Activated CD8-positive, alpha-beta T cell treated with anti-CD3 and anti-CD28 coated beads, Interleukin-2, amount 10 ng/mL, durations not matched to agents 7 days and 5 days (primary cell): Measurements from ENCODE around the gene TMED10. TPM values are rescaled to one million over a fixed set of nuclear protein-coding genes. Genes with fewer than 3 reads are reported as not detected.

Source experiments
- ATAC-seq: fragments of 150-1000 bp; cut with Tn5 transposase; one replicate; pipeline ENCODE4 v1.10.0; 2021; ENCODE audit warnings: moderate library complexity
- CTCF ChIA-PET: fragments of 350-600 bp; sonication (Branson Sonifier 250); formaldehyde crosslinking; loops from one replicate; lab custom pipeline; 2021; ENCODE audit warnings: antibody characterized with exemption; lab: Charles Lee
- POLR2A ChIA-PET: fragments of 350-600 bp; sonication (Branson Sonifier 250); formaldehyde crosslinking; loops from one replicate; lab custom pipeline; 2021; ENCODE audit warnings: antibody characterized with exemption; lab: Charles Lee
- DNase-seq: peaks from one replicate; pipeline ENCODE4 v3.0.0-alpha.2; 2020
- H3K27ac Mint-ChIP-seq: one replicate; pipeline ENCODE4 v1.8.0; 2021; ENCODE audit warnings: mild to moderate bottlenecking, mixed read lengths
- H3K27me3 Mint-ChIP-seq: one replicate; pipeline ENCODE4 v1.8.0; 2021; ENCODE audit warnings: low read depth, mixed read lengths
- H3K36me3 Mint-ChIP-seq: one replicate; pipeline ENCODE4 v1.8.0; 2021; ENCODE audit warnings: low read depth, mixed read lengths
- H3K4me1 Mint-ChIP-seq: one replicate; pipeline ENCODE4 v1.8.0; 2021; ENCODE audit warnings: low read depth, mixed read lengths
- H3K4me3 Mint-ChIP-seq: one replicate; pipeline ENCODE4 v1.8.0; 2021; ENCODE audit warnings: mild to moderate bottlenecking, mixed read lengths
- H3K9me3 Mint-ChIP-seq: one replicate; pipeline ENCODE4 v1.8.0; 2022; ENCODE audit warnings: mixed read lengths; ENCODE audit not compliant: insufficient read depth
- total RNA-seq, 2 experiments: library from RNA; stranded (reverse); gene quantifications; one replicate each; pipeline ENCODE4 v1.2.3, GENCODE V29; 2021

Gene TMED10
- total RNA-seq, 2 experiments from 2014 or later: 177 to 188 TPM

DNA sequence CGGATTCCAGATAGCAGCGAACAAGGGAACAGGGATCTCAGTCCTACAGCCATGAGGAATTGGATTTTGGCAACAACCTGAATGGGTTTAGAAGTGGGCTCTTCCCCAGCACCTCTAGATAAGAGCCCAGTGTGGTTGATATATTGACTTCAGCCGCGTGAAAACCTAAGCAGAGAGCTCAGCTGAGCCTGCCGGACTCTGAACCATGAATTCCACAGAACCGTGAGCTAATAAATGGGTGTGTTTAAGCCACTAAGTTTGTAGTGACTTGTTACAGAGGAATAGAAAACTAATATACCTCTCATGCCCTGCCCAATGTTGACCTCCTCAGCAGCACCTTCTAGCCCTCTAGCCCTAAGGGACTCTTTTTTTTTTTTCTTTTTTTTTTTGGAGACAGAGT lies 32.4 kb upstream of the TMED10 start:
- peaks cover 7% of the 10 kb centered on the region for H3K27me3 Mint-ChIP-seq
- H3K4me3 Mint-ChIP-seq: no peak overlapping the region

DNA sequence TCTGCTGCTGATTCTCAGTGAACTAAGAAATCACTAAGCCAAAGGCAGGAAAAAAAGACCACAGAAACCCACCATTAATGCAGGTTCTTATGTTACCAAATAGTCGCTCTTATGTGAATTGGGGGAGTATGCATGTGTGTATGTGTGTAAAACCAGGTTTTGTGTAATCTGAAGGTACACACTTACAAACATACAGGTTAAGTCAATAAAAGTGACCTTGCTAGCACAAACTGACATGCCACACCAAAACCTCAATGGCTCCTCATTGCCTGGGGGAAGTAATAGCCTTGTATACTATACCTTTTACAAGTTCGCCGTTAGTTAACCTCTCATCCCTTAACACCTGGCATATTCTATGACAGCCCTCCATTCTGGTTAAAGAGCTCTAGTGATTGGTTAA lies 29.8 kb upstream of the TMED10 start:
- H3K36me3 Mint-ChIP-seq: peaks cover 8% of the 10 kb centered on the region
- no peak overlapping the region for H3K4me3 Mint-ChIP-seq
- H3K27me3 Mint-ChIP-seq: peaks cover 5% of the 10 kb centered on the region
- peaks cover 31% of the 10 kb centered on the region for H3K4me1 Mint-ChIP-seq
- POLR2A ChIA-PET: interaction anchor here (0.6 kb wide), 1 partner anchor 76 kb away, joined by 3 read pairs; no protein-coding TSS in a partner anchor
- H3K9me3 Mint-ChIP-seq: no peaks in the 10 kb centered on the region
- CTCF ChIA-PET: interaction anchor here (0.9 to 1.2 kb wide), 2 partner anchors 27 to 88 kb away, joined by 3 read pairs; no protein-coding TSS in a partner anchor
- ATAC-seq (no peak), DNase-seq (no peak)
- peak overlapping the region; percentile 41 for H3K27ac Mint-ChIP-seq

More for the DNA sequence above, 32.4 kb upstream of the TMED10 start:
- CTCF ChIA-PET: no interaction called here
- H3K27ac Mint-ChIP-seq: no peak overlapping the region
- POLR2A ChIA-PET: no interaction called here
- no peaks in the 10 kb centered on the region for H3K9me3 Mint-ChIP-seq
- peaks cover 8% of the 10 kb centered on the region for H3K36me3 Mint-ChIP-seq
- ATAC-seq (no peak), DNase-seq (no peak)
- peaks cover 38% of the 10 kb centered on the region for H3K4me1 Mint-ChIP-seq

DNA sequence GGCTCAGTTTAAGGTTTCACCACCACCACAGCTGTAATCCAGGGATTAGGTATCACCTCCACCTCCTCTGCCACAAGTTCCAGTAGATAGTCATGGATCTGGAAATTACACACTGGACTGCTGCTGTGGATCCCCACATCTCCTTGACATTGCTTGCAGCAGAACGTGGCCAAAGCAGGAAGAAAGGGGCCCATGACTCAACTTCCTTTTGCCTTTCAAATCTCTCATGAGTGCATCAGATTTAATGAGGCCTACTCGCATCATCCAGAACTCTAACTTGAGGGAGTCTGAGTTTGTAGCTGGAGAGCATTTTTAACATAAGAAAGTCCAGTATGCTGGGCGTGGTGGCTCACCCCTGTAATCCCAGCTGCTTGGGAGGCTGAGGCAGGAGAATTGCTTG lies 29.2 kb upstream of the TMED10 start:
- Mint-ChIP-seq H3K27me3 (peaks cover 7% of the 10 kb centered on the region), H3K36me3 (peaks cover 8% of the 10 kb centered on the region), H3K4me3 (no peak overlapping the region), H3K9me3 (no peaks in the 10 kb centered on the region), H3K4me1 (peaks cover 31% of the 10 kb centered on the region), H3K27ac (peak overlapping the region; percentile 77)
- POLR2A ChIA-PET: interaction anchor here (0.6 kb wide), 1 partner anchor 76 kb away, joined by 3 read pairs; no protein-coding TSS in a partner anchor
- ATAC-seq (peak; percentile 37), DNase-seq (peak; percentile 44)
- CTCF ChIA-PET: interaction anchor here (0.7 to 1.2 kb wide), 3 partner anchors 27 to 89 kb away, joined by 3 read pairs; no protein-coding TSS in a partner anchor

DNA sequence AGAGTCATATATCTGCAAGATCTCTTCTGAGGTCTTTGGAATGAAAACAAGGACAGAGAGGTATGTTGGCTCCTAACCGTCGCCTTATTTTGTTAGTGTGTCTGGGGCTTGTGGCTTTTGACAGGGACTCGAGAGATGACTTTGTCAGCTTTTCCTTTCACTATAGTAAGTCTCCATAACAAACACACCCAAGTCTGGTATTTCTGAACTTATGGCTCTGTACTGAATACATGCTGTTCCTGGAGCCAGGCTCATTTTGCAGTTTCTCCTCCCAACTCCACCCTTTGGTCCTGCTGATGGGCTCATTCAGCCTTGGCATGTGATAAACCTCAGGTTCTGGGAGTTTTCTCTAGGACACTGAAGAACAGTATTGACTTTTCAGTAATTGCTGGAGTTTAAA lies 27.7 kb upstream of the TMED10 start:
- DNase-seq: no peak
- Mint-ChIP-seq H3K4me3 (no peak overlapping the region), H3K36me3 (peaks cover 8% of the 10 kb centered on the region), H3K27me3 (peaks cover 11% of the 10 kb centered on the region), H3K4me1 (peaks cover 31% of the 10 kb centered on the region), H3K9me3 (no peaks in the 10 kb centered on the region), H3K27ac (no peak overlapping the region)
- ChIA-PET POLR2A (no interaction called here), CTCF (interaction anchor here (1.0 to 1.1 kb wide), 2 partner anchors 29 to 63 kb away, joined by 3 to 4 read pairs; no protein-coding TSS in a partner anchor)
- ATAC-seq: peak; percentile 46

DNA sequence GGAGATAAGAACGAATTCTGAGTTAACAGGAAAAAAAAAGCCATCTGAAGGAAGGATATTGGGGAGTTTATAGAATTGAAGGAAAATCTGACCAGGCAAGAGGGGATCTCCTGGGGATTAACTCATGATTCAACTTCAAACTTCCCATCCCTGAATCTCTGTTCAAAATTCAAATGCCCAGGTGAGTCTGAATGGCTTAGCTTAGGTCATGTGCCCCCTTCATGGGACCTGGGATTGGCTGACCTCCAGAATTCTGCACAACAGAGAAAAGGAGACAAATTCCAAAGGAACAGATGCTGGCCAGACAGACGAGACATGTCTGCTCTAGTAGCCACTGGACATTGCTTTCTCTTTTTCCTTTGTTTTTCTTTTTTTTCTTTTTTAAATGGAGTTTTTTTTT lies 26.2 kb upstream of the TMED10 start:
- no peak overlapping the region for H3K27ac Mint-ChIP-seq
- peaks cover 31% of the 10 kb centered on the region for H3K4me1 Mint-ChIP-seq
- DNase-seq (no peak), ATAC-seq (no peak)
- H3K9me3 Mint-ChIP-seq: no peaks in the 10 kb centered on the region
- CTCF ChIA-PET: interaction anchor here (0.8 kb wide), 1 partner anchor 92 kb away, joined by 3 read pairs; no protein-coding TSS in a partner anchor
- peaks cover 8% of the 10 kb centered on the region for H3K36me3 Mint-ChIP-seq
- H3K4me3 Mint-ChIP-seq: no peak overlapping the region
- peaks cover 12% of the 10 kb centered on the region for H3K27me3 Mint-ChIP-seq
- POLR2A ChIA-PET: no interaction called here

DNA sequence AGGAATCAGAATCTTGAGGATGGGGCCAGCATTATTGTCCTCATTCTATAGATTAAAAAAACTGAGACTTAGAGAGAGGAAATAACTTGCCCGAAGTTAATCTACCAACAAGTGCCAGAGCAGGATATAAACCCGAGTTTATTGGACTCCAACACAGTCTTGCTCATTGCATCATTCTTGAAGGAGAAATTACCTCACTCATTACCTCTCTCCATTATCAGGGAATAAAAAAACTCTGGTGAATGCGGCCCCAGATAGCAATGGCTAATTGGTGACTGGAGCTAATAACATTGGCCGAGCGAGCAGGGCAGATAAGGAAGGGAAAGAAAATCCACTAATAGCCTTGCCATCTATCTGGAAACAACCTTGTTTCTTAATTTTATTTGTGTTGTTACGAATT lies 24.7 kb upstream of the TMED10 start:
- ATAC-seq: no peak
- no peak overlapping the region for H3K27ac Mint-ChIP-seq
- ChIA-PET CTCF (no interaction called here), POLR2A (no interaction called here)
- H3K4me1 Mint-ChIP-seq: peaks cover 19% of the 10 kb centered on the region
- H3K27me3 Mint-ChIP-seq: peaks cover 12% of the 10 kb centered on the region
- H3K4me3 Mint-ChIP-seq: no peak overlapping the region
- no peak for DNase-seq
- no peaks in the 10 kb centered on the region for H3K9me3 Mint-ChIP-seq
- peaks cover 3% of the 10 kb centered on the region for H3K36me3 Mint-ChIP-seq

DNA sequence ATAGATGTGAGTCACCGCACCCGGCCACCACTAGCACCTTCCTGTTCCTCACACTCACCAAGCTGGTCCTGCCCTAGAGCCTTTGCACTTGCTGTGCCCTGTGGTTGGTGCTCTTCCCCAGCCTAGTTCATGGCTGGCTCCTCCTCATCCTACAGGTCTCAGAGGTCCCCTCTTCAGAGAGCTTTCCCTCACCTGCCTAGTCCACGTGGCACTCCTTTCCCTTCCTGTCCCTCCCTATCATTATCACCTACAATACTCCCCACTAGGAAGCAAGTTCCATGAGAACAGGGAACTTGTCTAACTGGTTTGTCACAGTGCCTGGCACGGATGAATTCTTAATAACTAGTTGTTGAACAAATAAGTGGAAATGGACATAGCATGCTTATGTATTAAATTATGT lies 24.0 kb upstream of the TMED10 start:
- Mint-ChIP-seq H3K4me3 (no peak overlapping the region), H3K4me1 (peaks cover 13% of the 10 kb centered on the region), H3K27ac (no peak overlapping the region), H3K27me3 (peaks cover 12% of the 10 kb centered on the region), H3K9me3 (no peaks in the 10 kb centered on the region), H3K36me3 (no peaks in the 10 kb centered on the region)
- POLR2A ChIA-PET: no interaction called here
- ATAC-seq (no peak), DNase-seq (no peak)
- CTCF ChIA-PET: no interaction called here

DNA sequence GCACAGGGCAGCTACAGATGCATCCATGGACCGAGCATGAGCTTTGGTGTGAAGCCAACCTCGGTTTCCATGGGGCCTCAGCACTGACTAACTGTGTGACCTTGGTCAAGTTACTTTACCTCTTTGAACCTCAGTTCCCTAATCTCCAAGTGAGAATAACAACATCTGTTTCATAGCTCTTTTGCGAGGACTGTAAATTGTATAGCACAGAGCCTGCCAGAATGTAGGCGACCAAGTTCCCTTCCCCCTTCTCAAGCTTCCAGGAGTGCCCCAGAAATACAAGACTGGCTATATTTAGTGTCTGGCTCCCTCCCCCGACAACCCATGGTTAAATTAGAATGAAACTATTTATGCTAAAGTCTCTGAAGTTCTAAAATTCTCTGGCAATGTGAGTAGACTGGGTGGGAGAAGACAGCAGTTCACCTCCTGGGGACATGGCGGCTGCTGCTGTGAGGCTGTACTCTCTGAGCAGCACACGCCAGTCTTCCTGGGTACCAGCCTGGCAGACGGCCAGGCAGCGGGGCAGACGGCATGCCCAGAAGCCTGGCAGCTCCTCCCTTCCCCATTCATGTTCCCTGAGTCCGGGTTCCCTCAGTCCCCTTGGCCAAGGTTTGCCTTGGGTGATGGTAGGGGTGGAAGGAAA lies 22.0 kb upstream of the TMED10 start:
- ChIA-PET POLR2A (no interaction called here), CTCF (interaction anchor here (1.1 kb wide), 1 partner anchor 10 kb away, joined by 3 read pairs; no protein-coding TSS in a partner anchor)
- H3K27me3 Mint-ChIP-seq: peaks cover 14% of the 10 kb centered on the region

DNA sequence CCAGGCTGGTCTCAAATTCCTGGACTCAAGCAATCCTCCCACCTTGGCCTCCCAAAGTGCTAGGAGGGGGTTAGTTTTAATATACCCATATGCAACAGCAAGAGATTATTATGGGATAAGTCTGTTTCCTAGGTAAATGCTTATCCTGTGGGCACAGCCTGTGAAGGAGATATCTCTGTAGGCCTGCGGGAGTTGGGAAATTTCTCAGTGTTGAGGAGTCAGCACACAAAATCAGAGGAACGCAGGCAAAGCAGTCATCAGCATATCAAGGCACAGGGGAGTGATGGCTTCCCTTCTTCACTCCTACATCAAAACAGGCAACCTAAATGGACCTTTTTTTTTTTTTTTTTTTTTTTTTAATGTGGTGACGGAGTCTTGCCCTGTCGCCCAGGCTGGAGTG lies 20.9 kb upstream of the TMED10 start:
- Mint-ChIP-seq H3K27ac (no peak overlapping the region), H3K27me3 (peaks cover 14% of the 10 kb centered on the region), H3K36me3 (no peaks in the 10 kb centered on the region), H3K9me3 (no peaks in the 10 kb centered on the region), H3K4me1 (no peaks in the 10 kb centered on the region), H3K4me3 (no peak overlapping the region)
- no peak for DNase-seq
- ChIA-PET CTCF (no interaction called here), POLR2A (no interaction called here)
- no peak for ATAC-seq

More for the DNA sequence above, 22.0 kb upstream of the TMED10 start:
- Mint-ChIP-seq H3K4me1 (no peaks in the 10 kb centered on the region), H3K27ac (no peak overlapping the region), H3K9me3 (no peaks in the 10 kb centered on the region), H3K36me3 (no peaks in the 10 kb centered on the region), H3K4me3 (no peak overlapping the region)
- DNase-seq (no peak), ATAC-seq (no peak)

DNA sequence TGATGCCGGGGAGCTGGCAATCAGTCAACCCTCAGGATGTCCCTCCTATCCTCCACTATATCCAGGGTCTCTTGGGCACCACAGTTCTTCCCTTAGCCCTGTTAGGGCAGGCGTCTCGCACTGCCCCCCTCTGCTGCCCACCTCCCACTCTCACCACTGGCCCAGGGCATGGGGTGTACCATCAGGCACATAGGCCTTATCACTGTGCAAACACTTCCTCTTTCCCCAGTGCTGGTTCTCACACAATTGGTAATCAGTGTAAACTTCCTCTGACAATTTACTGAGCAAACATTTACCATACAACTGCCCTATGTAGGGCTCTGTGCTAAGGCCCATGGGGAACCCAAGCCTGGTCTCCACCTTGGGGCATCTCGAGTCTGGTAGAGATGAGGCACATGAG lies 20.1 kb upstream of the TMED10 start:
- no peak overlapping the region for H3K4me3 Mint-ChIP-seq
- POLR2A ChIA-PET: no interaction called here

DNA sequence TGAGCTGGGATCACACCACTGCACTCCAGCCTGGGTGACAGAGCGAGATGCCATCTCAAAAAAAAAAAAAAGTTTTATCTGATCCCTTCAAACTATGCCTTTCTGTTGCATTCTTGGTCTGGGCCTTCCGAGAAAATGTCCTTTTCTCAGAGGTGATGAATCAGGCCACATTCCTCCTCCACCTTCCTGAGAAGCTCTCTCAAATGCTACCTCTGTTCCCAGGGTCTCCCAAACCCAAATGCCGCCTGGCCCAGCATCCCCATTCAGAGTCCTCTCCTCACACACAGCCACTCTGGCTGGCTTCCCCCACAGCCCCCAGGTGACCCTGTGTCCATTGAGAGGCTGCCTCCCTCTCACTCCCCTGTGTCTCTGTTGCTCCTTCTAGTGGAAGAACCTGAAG lies 19.7 kb upstream of the TMED10 start:
- no peak for ATAC-seq
- Mint-ChIP-seq H3K27me3 (peaks cover 11% of the 10 kb centered on the region), H3K36me3 (no peaks in the 10 kb centered on the region), H3K9me3 (no peaks in the 10 kb centered on the region), H3K27ac (no peak overlapping the region), H3K4me3 (no peak overlapping the region), H3K4me1 (no peaks in the 10 kb centered on the region)
- ChIA-PET CTCF (no interaction called here), POLR2A (no interaction called here)
- no peak for DNase-seq

More for the DNA sequence above, 20.1 kb upstream of the TMED10 start:
- H3K36me3 Mint-ChIP-seq: no peaks in the 10 kb centered on the region
- CTCF ChIA-PET: no interaction called here
- ATAC-seq (no peak), DNase-seq (no peak)
- H3K9me3 Mint-ChIP-seq: no peaks in the 10 kb centered on the region
- no peak overlapping the region for H3K27ac Mint-ChIP-seq
- H3K27me3 Mint-ChIP-seq: peaks cover 14% of the 10 kb centered on the region
- H3K4me1 Mint-ChIP-seq: no peaks in the 10 kb centered on the region

DNA sequence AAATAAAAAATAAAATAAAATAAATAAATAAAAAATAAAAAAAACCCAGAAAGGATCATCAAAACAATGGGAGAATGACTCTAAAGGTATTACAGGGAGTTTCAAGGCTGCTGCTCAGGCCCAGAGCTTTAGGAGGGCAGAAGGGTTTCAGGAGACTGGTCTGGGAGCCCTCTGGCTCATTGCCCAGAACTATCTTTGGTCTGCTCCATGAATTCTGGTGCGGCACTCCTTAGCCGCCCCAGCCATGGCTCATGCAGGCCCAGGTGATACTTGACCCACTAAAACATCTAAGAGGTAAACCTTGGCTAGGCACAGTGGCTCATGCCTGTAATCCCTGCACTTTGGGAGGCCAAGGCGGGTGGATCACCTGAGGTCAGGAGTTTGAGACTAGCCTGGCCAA lies 14.7 kb upstream of the TMED10 start:
- DNase-seq (no peak), ATAC-seq (no peak)
- no peaks in the 10 kb centered on the region for H3K9me3 Mint-ChIP-seq
- POLR2A ChIA-PET: no interaction called here
- no peak overlapping the region for H3K4me3 Mint-ChIP-seq
- H3K27ac Mint-ChIP-seq: no peak overlapping the region
- H3K36me3 Mint-ChIP-seq: no peaks in the 10 kb centered on the region
- H3K4me1 Mint-ChIP-seq: no peaks in the 10 kb centered on the region
- CTCF ChIA-PET: no interaction called here
- peaks cover 14% of the 10 kb centered on the region for H3K27me3 Mint-ChIP-seq
